ENCODE results near the gene GOLPH3L.
A peak's percentile ranks its signal among the peaks of the same experiment; 100 is the strongest.
"Not testable (repeated sequence)": the region's sequence is repeated elsewhere in the genome, so short reads cannot be mapped to it uniquely, and the experiment has no call there.

The GOLPH3L gene

DNA sequence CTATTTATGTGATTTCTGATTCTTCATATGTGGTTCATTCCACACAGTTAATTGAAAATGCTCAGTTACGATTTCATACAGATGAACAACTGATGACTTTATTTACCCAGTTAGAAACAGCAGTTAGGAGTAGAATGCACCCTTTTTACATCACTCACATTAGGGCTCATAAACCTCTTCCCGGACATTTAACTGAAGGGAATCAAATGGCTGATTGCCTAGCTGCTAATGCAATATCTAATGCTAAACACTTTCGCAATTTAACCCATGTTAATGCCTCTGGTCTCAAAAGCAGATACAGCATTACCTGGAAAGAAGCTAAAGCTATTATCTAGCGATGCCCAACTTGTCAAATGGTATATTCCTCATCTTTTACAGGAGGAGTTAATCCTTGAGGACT is 39.9 kb downstream of the GOLPH3L start:
- DNase-seq (ENCODE audit: low read depth in 2 of 2) = not testable (repeated sequence)

- not testable (repeated sequence) for DNase-seq (ENCODE audit: low read depth in 2 of 2)
These were observed 42.3 kb downstream of the GOLPH3L start for GRCh38 chr1:150654635-150655034.

DNA sequence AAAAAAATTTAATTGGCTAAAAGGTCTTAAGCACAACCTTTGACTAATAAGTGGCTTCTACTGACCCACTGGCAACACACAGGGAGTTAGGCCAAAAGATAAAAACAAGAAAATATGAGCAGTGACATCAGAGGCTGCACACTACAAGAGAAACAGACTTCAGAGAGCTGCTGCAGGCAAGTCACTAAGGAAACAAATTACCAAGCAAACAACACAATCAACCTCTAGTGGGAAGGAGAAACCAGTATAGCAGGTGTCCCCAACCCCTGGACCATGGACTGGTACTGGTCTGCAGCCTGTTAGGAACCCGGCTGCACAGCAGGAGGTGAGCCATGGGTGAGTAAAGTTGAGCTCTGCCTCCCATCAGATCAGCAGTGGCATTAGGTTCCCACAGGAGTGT is 46.8 kb downstream of the GOLPH3L start:
- no peak for DNase-seq (ENCODE audit: low read depth in 2 of 2)

- DNase-seq (ENCODE audit: low read depth in 2 of 2) = no peak
These were observed 47.4 kb downstream of the GOLPH3L start for GRCh38 chr1:150649441-150650075.

DNA sequence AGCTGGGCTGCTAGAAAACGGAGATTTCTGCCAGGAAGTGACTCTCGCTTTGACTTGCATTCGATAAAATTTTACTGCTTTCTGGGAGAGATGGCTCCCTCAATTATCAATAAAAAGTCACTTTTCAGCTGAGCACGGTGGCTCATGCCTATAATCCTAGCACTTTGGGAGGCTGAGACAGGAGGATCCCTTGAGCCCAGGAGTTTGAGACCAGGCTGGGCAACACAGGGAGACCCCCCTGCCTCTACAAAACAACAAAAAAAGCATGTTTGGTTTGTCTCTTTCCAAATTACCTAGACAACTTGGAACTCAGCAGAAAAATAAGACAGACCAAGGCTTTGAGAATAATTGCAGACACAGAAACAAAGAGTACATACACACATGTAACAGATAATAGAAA is 54.7 kb downstream of the GOLPH3L start:
- no peak for DNase-seq (ENCODE audit: low read depth in 2 of 2)

GRCh38 chr1:150641126-150641815 is 55.7 kb downstream of the GOLPH3L start:
- not testable (repeated sequence) for DNase-seq (ENCODE audit: low read depth in 2 of 2)

DNA sequence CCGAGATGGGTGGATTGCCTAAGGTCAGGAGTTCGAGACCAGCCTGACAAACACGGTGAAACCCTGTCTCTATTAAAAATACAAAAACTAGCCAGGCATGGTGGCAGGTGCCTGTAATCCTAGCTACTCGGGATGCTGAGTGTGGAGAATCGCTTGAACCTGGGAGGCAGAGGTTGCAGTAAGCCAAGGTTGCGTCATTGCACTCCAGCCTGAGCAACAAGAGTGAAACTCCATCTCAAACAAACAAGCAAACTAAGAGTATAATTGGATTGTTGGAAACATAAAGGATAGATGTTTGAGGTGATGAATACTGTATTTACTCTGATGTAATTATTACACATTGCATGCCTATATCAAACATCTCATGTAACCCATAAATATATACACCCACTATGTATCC is 58.5 kb downstream of the GOLPH3L start:
- not testable (repeated sequence) for DNase-seq (ENCODE audit: low read depth in 2 of 2)

DNA sequence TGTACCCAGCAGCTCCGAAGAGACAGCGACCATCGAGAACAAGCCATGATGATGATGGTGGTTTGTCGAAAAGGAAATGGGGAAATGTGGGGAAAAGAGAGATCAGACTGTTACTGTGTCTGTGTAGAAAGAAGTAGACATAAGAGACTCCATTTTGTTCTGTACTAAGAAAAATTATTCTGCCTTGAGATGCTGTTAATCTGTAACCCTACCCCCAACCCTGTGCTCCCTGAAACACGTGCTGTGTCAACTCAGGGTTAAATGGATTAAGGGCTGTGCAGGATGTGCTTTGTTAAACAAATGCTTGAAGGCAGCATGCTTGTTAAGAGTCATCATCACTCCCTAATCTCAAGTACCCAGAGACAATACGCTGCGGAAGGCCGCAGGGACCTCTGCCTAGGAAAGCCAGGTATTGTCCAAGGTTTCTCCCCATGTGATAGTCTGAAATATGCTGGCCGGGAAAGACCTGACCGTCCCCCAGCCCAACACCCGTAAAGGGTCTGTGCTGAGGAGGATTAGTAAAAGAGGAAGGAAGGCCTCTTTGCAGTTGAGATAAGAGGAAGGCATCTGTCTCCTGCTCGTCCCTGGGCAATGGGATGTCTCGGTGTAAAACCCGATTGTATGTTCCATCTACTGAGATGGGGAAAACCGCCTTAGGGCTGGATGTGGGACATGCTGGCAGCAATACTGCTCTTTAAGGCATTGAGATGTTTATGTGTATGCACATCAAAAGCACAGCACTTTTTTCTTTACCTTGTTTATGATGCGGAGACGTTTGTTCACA is 61.9 kb downstream of the GOLPH3L start:
- DNase-seq (ENCODE audit: low read depth in 2 of 2) = not testable (repeated sequence)

GRCh38 chr1:150629115-150629928 is 67.6 kb downstream of the GOLPH3L start, which contains the start of gene ENSA:
ENSA (minus strand) TSS chr1:150629612; CDS start chr1:150629470, 142 bp downstream.
- DNase-seq (ENCODE audit: low read depth in 2 of 2) = peak; percentile 85 to 89

- no peak for DNase-seq (ENCODE audit: low read depth in 2 of 2)
These were observed 68.2 kb downstream of the GOLPH3L start for GRCh38 chr1:150628766-150629114.

DNA sequence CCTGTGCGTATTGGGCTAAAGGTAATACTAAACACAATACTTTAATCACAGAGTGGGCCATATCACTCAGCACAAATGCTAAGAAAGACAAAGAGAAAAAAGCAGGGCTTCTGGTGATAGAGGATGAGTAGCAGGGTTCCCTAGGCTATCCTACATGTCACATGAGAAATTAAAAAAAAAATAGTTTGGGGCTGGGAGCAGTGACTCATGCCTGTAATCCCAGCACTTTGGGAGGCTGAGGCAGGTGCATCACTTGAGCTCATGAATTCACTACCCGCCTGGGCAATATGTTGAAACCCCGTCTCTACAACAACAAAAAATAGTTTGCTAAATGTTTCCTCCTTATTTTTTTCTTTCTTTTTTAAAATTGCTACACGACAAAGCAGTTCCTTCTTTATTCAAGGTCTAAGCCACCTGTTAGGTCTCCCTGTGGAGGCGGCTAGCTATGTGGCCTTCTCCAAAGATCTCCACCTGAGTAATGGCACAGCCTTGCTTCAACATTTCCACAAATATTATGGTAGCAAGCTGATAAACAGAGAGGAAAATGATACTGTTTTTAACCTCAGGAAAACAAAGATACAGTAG is 69.0 kb downstream of the GOLPH3L start:
- no peak for DNase-seq (ENCODE audit: low read depth in 2 of 2)

DNA sequence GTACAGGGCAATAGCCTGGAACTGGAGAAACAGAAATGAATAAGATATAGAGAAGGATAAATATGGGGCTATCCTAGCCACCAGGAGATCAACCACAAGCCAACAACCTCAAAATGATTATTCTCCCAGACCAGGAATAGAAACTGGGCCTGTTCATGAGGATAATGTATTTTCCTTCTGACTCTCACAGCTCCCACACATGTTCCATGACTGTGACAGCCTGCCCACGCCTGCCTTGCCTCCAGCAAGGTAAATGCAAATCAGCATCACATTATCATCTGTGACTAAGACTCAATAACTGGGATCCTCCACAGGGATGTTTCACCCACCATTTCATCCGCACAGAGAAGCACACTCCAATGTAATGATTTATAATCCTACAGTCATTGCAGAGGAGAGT is 70.8 kb downstream of the GOLPH3L start:
- DNase-seq (ENCODE audit: low read depth in 2 of 2) = no peak

GRCh38 chr1:150624546-150624945 is 72.4 kb downstream of the GOLPH3L start:
- not testable (repeated sequence) for DNase-seq (ENCODE audit: low read depth in 2 of 2)

DNA sequence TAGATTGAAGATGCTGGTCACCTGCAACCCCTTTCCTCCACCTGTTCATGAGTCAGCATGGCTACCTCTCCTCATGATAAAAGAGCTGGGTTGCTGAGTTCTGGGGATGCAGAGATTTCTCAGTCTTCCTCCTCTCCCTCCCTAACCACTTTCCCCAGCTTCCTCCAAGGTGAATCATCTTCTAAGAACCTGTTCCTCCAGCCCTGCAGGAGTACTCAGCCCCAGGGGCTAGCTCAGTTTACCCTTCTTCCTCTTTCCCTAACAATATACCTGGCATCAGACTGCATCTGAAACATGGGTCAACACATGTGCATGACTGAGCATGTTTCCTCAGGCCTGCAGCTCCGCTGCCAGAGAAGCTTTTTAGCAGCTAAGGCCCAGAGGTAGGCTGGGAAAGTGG is 72.8 kb downstream of the GOLPH3L start:
- not testable (repeated sequence) for DNase-seq (ENCODE audit: low read depth in 2 of 2)

DNA sequence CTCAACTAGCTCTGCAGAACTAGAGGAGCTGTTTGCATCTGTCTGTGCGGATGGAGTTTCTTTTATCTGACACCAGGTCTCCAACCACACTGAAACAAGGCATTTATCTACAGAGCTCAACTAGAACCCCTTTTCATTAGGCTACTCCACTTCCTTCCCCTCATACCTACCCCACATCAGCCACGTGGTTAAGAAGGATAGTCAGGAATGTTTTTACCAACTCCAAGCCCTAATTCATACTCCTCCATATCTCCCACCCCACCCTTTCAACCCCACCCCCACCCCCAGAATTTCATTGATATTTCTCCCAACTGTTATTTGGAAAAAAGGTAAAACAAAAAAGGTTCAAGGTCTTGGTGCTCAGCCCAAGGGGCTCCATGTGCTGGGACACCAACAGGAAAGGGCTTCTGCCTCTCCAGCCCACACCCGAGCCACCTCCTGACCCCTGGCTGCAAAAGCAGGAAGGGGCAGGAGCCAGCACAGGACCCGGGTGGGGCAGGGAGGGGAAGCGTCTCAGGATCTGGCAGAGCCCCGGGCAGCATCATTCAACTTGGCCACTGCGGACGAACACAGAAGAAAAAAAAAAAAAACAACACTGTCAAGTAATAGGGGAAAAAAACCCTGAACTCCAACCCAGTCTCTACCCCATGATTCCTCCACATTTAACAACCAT is 74.5 kb downstream of the GOLPH3L start:
- DNase-seq (ENCODE audit: low read depth in 2 of 2) = no peak

- peak in 1 of 2 donors; percentile 44 for DNase-seq (ENCODE audit: low read depth in 2 of 2)
These were observed 75.3 kb downstream of the GOLPH3L start for GRCh38 chr1:150621497-150622302.

- no peak for DNase-seq (ENCODE audit: low read depth in 2 of 2)
These were observed 76.0 kb downstream of the GOLPH3L start for GRCh38 chr1:150620919-150621318.

GRCh38 chr1:150619576-150620509 is 77.1 kb downstream of the GOLPH3L start:
- no peak for DNase-seq (ENCODE audit: low read depth in 2 of 2)

Data from stimulated activated CD4-positive, alpha-beta T cell treated with anti-CD3 and anti-CD28 coated beads, Interleukin-1b, Interleukin-23, amount 100 ng/mL, for 4 hours (primary cell).